ENCODE measurements around the gene KCNG3.

GRCh38 chr2:42542871-42543270, 49.1 kb upstream of the KCNG3 start:
- TF ChIP-seq POLR2A (IDR thresholded peaks at IDR 0.05; ENCODE audit: low read length) (no peak), GATA1 (IDR thresholded peaks at IDR 0.05; ENCODE audit: low read depth, low read length) (no peak)

All from erythroblast (primary cell).